Erythroblast (primary cell): Measurements from ENCODE around the gene TPST1.

ENCODE experiments used
- DNase-seq, 2 experiments: peaks; one replicate each; lab custom pipeline; 2025; lab: John Stamatoyannopoulos, UW
- GATA1 ChIP-seq: IDR thresholded peaks from 2 replicates; pipeline ENCODE4 v1.6.1; 2011; ENCODE audit warnings: low read depth, mild to moderate bottlenecking, control low read depth, low read length, moderate library complexity
- POLR2A ChIP-seq: IDR thresholded peaks from 2 replicates; pipeline ENCODE4 v1.6.1; 2011; ENCODE audit warnings: mild to moderate bottlenecking, low read length

The TPST1 gene

GRCh38 chr7:66178258-66178657 is 26.9 kb upstream of the TPST1 start:
- no peak for TF ChIP-seq GATA1
- TF ChIP-seq POLR2A = no peak

GRCh38 chr7:66181329-66181728 is 23.8 kb upstream of the TPST1 start:
- no peak for DNase-seq
- TF ChIP-seq GATA1 = no peak

More at GRCh38 chr7:66178258-66178657, 26.9 kb upstream of the TPST1 start:
- no peak for DNase-seq

GRCh38 chr7:66181845-66182244 is 23.3 kb upstream of the TPST1 start:
- DNase-seq = no peak
- TF ChIP-seq GATA1 (no peak), POLR2A (no peak)

- no peak for TF ChIP-seq POLR2A
- TF ChIP-seq GATA1 = no peak
- DNase-seq = no peak
Observed at GRCh38 chr7:66182920-66183319, 22.2 kb upstream of the TPST1 start.

- no peak for TF ChIP-seq POLR2A
- TF ChIP-seq GATA1 = no peak
- no peak for DNase-seq
Observed at GRCh38 chr7:66183700-66184099, 21.4 kb upstream of the TPST1 start.

- no peak for TF ChIP-seq POLR2A
- no peak for TF ChIP-seq GATA1
- DNase-seq = no peak
Observed at GRCh38 chr7:66185680-66186187, 19.4 kb upstream of the TPST1 start.

GRCh38 chr7:66186991-66187390 is 18.1 kb upstream of the TPST1 start:
- TF ChIP-seq GATA1 (no peak), POLR2A (no peak)
- no peak for DNase-seq

- no peak for DNase-seq
- TF ChIP-seq POLR2A = no peak
- no peak for TF ChIP-seq GATA1
Observed at GRCh38 chr7:66187905-66188304, 17.2 kb upstream of the TPST1 start.

GRCh38 chr7:66188645-66189044 is 16.5 kb upstream of the TPST1 start:
- no peak for TF ChIP-seq GATA1
- DNase-seq = no peak

- no peak for DNase-seq
- TF ChIP-seq GATA1 (no peak), POLR2A (no peak)
Observed at GRCh38 chr7:66189695-66190503, 15.2 kb upstream of the TPST1 start.

- TF ChIP-seq POLR2A (no peak), GATA1 (no peak)
- no peak for DNase-seq
Observed at GRCh38 chr7:66190504-66190857, 14.7 kb upstream of the TPST1 start.

- DNase-seq = no peak
- TF ChIP-seq GATA1 (no peak), POLR2A (no peak)
Observed at GRCh38 chr7:66193146-66193725, 11.9 kb upstream of the TPST1 start.

GRCh38 chr7:66198469-66198868 is 6.7 kb upstream of the TPST1 start:
- no peak for DNase-seq
- TF ChIP-seq POLR2A (no peak), GATA1 (no peak)

GRCh38 chr7:66198956-66199355 is 6.2 kb upstream of the TPST1 start:
- TF ChIP-seq POLR2A (no peak), GATA1 (no peak)
- DNase-seq = no peak

GRCh38 chr7:66202441-66202840 is 2.7 kb upstream of the TPST1 start:
- no peak for DNase-seq
- no peak for TF ChIP-seq GATA1
- TF ChIP-seq POLR2A = no peak

GRCh38 chr7:66205741-66206090 is 582 bp downstream of the TPST1 start:
- TF ChIP-seq POLR2A (no peak), GATA1 (no peak)
- no peak for DNase-seq
